ENCODE data around the gene SOX6.
"Not testable (repeated sequence)": the region's sequence is repeated elsewhere in the genome, so short reads cannot be mapped to it uniquely, and the experiment has no call there.

The SOX6 gene

DNA sequence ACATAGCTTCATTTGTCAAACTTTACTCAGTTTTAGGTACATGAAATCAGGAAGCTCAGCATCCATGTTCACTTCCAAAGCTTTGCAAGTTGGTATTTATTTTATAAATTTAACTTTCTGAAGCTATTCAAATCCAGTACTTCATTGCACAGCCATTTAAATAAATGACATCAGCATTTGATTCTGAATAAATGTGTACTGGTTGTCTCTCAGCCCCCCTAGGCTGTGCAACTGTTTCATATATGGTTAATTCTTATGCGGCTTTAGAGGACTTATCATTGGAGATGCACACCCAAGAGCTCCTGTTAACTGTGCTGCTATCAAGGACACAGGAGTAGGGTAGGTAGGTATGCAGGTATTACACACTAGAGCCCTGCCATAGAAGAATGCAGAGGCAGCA is 325.1 kb downstream of the SOX6 start:
- Histone ChIP-seq H3K4me3 (ENCODE audit: low read length) (no peak overlapping the region), H3K9me3 (ENCODE audit: control insufficient read depth, insufficient read depth, low read length) (no peaks in the 10 kb centered on the region)

GRCh38 chr11:16030664-16031063 is 325.7 kb downstream of the SOX6 start:
- no peaks in the 10 kb centered on the region for H3K36me3 ChIP-seq (ENCODE audit: control insufficient read depth, low read length)
- no peaks in the 10 kb centered on the region for H4K20me1 ChIP-seq (ENCODE audit: control insufficient read depth, insufficient read depth, low read depth, low read length)
- no peak overlapping the region for H3K4me2 ChIP-seq (ENCODE audit: low read length)
- no peaks in the 10 kb centered on the region for H3K4me1 ChIP-seq (ENCODE audit: control insufficient read depth, low read length)
- no peak overlapping the region for H3K4me3 ChIP-seq (ENCODE audit: low read length)
- H3K27ac ChIP-seq (ENCODE audit: low read depth, low read length): no peak overlapping the region
- H3K27me3 ChIP-seq (ENCODE audit: control insufficient read depth, low read length): no peaks in the 10 kb centered on the region
- no peaks in the 10 kb centered on the region for H3K79me2 ChIP-seq (ENCODE audit: control insufficient read depth, low read length)
- H3K9me2 ChIP-seq (replicated peaks; ENCODE audit: control insufficient read depth, low read length): no peaks in the 10 kb centered on the region
- H3F3A ChIP-seq (ENCODE audit: control insufficient read depth, insufficient read depth): no peaks in the 10 kb centered on the region
- no peaks in the 10 kb centered on the region for H3K9me3 ChIP-seq (ENCODE audit: control insufficient read depth, insufficient read depth, low read length)
- no peak for TF ChIP-seq EZH2phosphoT487 (IDR thresholded peaks at IDR 0.05; ENCODE audit: borderline replicate concordance, low read length)
- no peak for TF ChIP-seq CTCF (IDR thresholded peaks at IDR 0.05; ENCODE audit: low read depth, low read length, poor library complexity, severe bottlenecking)

More for the DNA sequence above, 325.1 kb downstream of the SOX6 start:
- H4K20me1 ChIP-seq (ENCODE audit: control insufficient read depth, insufficient read depth, low read depth, low read length): no peaks in the 10 kb centered on the region
- H3F3A ChIP-seq (ENCODE audit: control insufficient read depth, insufficient read depth): no peaks in the 10 kb centered on the region
- H3K79me2 ChIP-seq (ENCODE audit: control insufficient read depth, low read length): no peaks in the 10 kb centered on the region
- H3K27me3 ChIP-seq (ENCODE audit: control insufficient read depth, low read length): no peaks in the 10 kb centered on the region
- H3K4me2 ChIP-seq (ENCODE audit: low read length): no peak overlapping the region
- TF ChIP-seq CTCF (IDR thresholded peaks at IDR 0.05; ENCODE audit: low read depth, low read length, poor library complexity, severe bottlenecking): no peak
- TF ChIP-seq EZH2phosphoT487 (IDR thresholded peaks at IDR 0.05; ENCODE audit: borderline replicate concordance, low read length): no peak
- H3K4me1 ChIP-seq (ENCODE audit: control insufficient read depth, low read length): no peaks in the 10 kb centered on the region
- no peaks in the 10 kb centered on the region for H3K36me3 ChIP-seq (ENCODE audit: control insufficient read depth, low read length)
- H3K27ac ChIP-seq (ENCODE audit: low read depth, low read length): no peak overlapping the region
- H3K9me2 ChIP-seq (replicated peaks; ENCODE audit: control insufficient read depth, low read length): no peaks in the 10 kb centered on the region

DNA sequence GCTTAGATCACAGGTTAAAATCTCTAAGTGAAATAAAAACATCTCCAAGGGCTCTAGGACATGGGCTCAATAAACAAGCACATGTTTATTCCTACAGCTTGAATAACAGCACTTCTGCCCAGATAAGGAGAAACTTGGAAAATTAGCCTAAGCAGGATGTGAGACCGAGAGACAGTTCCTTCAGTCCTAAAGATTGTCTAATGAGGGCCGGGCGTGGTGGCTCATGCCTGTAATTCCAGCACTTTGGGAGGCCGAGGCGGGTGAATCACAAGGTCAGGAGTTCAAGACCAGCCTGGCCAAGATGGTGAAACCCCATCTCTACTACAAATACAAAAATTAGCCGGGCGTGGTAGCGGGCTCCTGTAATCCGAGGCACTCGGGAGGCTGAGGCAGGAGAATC is 327.2 kb downstream of the SOX6 start:
- H3K27ac ChIP-seq (ENCODE audit: low read depth, low read length); H3K4me3 ChIP-seq (ENCODE audit: low read length); H3F3A ChIP-seq (ENCODE audit: control insufficient read depth, insufficient read depth); H3K4me2 ChIP-seq (ENCODE audit: low read length); H3K79me2 ChIP-seq (ENCODE audit: control insufficient read depth, low read length); H3K9me3 ChIP-seq (ENCODE audit: control insufficient read depth, insufficient read depth, low read length); H3K36me3 ChIP-seq (ENCODE audit: control insufficient read depth, low read length); H3K4me1 ChIP-seq (ENCODE audit: control insufficient read depth, low read length); H3K27me3 ChIP-seq (ENCODE audit: control insufficient read depth, low read length); H3K9me2 ChIP-seq (replicated peaks; ENCODE audit: control insufficient read depth, low read length); H4K20me1 ChIP-seq (ENCODE audit: control insufficient read depth, insufficient read depth, low read depth, low read length): not testable (repeated sequence)

- Histone ChIP-seq H3F3A (ENCODE audit: control insufficient read depth, insufficient read depth) (no peaks in the 10 kb centered on the region), H3K4me1 (ENCODE audit: control insufficient read depth, low read length) (no peaks in the 10 kb centered on the region), H3K4me2 (ENCODE audit: low read length) (no peak overlapping the region), H3K27me3 (ENCODE audit: control insufficient read depth, low read length) (no peaks in the 10 kb centered on the region), H3K4me3 (ENCODE audit: low read length) (no peak overlapping the region), H3K27ac (ENCODE audit: low read depth, low read length) (no peak overlapping the region), H3K79me2 (ENCODE audit: control insufficient read depth, low read length) (no peaks in the 10 kb centered on the region), H3K9me2 (replicated peaks; ENCODE audit: control insufficient read depth, low read length) (no peaks in the 10 kb centered on the region), H3K36me3 (ENCODE audit: control insufficient read depth, low read length) (no peaks in the 10 kb centered on the region), H4K20me1 (ENCODE audit: control insufficient read depth, insufficient read depth, low read depth, low read length) (no peaks in the 10 kb centered on the region), H3K9me3 (ENCODE audit: control insufficient read depth, insufficient read depth, low read length) (no peaks in the 10 kb centered on the region)
- TF ChIP-seq CTCF (IDR thresholded peaks at IDR 0.05; ENCODE audit: low read depth, low read length, poor library complexity, severe bottlenecking): no peak
- TF ChIP-seq EZH2phosphoT487 (IDR thresholded peaks at IDR 0.05; ENCODE audit: borderline replicate concordance, low read length): no peak
These were observed 327.9 kb downstream of the SOX6 start for GRCh38 chr11:16028419-16028818.
